Measurements from ENCODE around the gene KLF5.
"Not testable (repeated sequence)": the region's sequence is repeated elsewhere in the genome, so short reads cannot be mapped to it uniquely, and the experiment has no call there.

Gene KLF5

DNA sequence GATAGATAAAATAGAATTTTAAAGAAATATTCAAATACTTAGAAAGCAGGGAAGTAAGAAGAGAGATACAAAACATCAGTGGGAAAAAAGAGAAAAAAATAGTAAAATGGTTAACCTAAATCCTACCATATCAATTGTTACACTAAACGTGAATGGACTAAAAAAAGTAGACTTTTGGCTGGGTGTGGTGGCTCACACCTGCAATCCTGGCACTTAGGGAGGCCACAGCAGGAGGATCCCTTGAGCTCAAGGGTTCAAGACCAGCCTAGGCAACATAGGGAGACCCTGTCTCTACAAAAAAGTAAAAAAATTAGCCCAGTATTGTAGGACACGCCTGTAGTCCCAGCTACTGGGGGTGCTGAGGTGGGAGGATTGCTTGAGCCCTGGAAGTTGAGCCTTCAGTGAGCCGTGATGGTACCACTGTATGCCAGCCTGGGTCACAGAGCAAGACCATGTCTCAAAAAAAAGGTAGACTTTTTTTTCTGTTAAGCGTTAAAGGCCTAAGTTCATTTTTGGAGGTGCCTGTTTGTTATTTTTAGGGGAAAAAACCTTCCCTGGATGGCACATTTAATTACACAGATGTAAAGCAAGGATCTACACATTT is 29.6 kb downstream of the KLF5 start:
- DNase-seq (ENCODE audit: low spot score) = no peak

DNA sequence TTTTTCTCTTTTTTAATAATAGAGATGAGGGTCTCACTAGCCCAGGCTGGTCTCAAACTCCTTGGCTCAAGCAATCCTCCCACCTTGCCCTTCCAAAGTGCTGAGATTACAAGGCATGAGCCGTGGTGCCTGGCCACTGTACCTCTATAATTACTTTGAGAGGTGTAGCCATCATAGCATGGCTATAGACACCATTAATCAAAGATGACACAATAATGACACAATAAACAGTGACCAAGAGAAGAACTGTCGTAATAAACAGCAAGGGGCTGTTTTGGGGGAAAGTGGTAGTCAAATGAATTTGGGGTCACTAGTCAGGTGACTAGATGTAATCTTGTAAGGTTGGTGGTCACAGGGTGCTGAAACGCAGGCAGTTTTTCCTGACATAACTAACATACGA is 30.4 kb downstream of the KLF5 start:
- no peak for DNase-seq (ENCODE audit: low spot score)

DNA sequence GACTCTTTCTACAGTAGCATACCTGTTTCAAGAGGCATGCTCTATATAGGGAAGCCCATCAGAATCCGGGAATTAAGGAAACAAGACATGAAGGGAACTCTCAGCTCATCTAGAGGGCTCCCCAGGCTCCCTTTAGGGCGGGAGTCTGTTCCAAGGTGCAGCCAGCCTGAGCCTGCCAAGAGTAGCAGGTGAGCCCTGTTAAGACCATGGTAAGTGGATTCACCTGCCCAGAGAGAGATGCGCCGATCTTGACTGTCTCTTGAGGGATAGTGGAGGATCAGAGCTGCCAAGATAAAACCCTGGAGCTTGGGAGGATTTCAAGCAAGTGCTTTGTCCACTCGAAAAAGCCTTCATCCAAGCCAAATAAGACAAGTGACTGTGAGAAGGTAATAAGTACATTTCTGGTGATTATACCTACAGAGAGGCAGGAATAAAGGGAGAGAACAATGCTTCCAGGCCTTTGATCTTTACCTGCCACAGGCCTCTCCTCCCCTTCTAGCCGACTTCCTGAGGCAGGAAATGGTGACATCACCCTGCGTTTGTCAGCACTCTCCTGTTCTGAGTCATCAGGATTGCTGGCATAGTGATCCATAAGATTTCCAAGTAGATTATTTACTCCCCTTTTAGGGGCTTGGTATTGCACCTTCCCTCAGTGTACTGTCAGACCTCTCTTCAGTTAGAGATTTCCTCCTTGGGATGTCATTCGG is 31.5 kb downstream of the KLF5 start:
- peak; percentile 49 for DNase-seq (ENCODE audit: low spot score)

DNA sequence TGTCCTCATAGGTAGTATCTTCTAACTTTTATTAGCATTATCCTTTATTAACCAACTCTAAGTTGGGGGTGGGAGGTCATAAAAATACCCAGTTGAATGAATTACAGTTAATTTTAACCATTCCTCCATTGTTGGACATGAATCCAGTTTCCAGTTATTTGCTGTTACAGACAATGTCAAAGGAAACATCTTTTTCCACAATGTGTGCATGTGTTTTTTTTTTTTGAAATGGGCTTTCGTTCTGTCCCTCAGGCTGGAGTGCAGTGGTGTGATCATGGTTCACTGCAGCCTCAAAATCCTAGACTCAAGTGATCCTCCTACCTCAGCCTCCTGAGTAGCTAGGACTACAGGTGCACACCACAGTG is 32.0 kb downstream of the KLF5 start:
- no peak for DNase-seq (ENCODE audit: low spot score)

DNA sequence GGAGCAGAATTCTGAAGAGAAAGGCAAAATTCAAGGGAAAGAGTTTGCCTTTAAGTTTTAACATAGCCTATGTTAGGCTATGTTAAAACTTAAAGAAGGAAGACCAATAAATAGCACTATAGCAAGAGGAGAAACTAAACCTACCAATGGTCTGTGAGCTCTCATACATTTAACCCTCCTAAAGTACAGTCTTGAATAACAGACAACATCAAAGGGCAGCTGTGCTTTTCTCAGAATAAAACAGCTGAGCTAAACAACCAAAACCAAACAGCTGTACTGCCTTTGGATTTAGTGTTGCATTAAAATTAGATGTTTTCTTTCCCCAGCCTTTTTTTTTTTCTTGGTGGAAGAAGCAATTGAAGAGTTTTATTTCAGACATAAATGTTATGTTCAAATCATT is 34.0 kb downstream of the KLF5 start:
- DNase-seq (ENCODE audit: low spot score) = no peak

DNA sequence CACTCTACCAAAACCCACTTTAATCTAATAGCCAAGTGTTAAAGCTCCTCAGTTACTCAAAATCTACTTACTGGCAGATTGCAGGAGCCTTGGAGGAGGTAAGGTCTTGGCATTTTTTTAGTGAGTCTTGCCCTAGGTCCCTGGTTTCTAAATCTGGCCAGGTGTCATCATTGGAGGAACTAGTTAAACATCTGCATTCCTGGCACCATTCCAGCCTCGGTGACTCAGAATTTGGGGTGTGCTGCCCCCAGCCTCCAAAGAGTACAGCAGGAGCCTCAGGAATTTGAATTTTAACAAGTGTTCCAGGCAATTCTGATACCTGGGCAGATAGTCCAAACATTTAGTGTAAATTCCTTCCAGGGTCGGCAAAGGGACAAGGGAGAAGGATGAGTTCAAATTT is 37.4 kb downstream of the KLF5 start:
- DNase-seq (ENCODE audit: low spot score) = no peak

GRCh38 chr13:73096638-73097037 is 37.8 kb downstream of the KLF5 start:
- no peak for DNase-seq (ENCODE audit: low spot score)

DNA sequence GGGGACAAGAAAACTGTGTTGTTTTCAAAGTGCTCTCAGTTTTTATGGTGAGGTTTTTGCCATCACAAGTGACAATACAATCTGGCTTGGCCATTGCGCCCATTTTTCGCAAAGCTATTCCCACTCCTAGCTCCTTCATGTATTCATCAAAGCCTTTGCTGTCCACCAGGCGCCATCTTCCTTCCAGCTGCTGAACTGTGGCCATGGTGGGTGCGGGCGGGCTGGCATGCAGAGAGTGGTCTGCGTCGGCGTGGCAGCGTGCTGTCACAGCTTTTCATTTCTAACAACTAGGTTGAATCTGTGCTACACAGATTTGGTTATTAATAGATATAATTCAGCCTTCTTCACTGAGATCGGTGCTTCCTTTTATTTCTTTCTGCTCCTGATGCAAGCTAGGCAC is 42.0 kb downstream of the KLF5 start:
- DNase-seq (ENCODE audit: low spot score) = not testable (repeated sequence)

GRCh38 chr13:73101351-73102007 is 42.7 kb downstream of the KLF5 start:
- DNase-seq (ENCODE audit: low spot score) = no peak

DNA sequence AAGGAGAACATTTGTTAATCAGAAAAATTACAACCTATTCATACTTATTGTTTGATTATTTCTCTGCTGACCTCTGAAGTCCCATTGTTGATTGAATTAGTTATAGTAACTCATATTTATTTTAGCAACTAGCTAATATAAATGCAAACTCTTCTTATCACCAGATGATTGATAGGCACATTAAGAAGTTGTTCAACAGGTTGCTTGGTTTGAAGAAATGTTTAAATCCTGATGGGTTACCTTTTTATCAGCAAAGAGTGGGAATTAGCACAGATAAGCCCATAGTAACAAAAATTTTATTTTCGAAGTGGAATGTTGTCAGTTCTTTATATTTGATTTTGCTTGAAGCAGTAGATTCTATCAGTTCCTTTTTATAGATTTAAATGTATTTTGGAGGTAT is 44.4 kb downstream of the KLF5 start:
- no peak for DNase-seq (ENCODE audit: low spot score)

GRCh38 chr13:73106513-73107178 is 47.8 kb downstream of the KLF5 start:
- DNase-seq (ENCODE audit: low spot score) = no peak

- no peak for DNase-seq (ENCODE audit: low spot score)
Measured at GRCh38 chr13:73107481-73107880, 48.7 kb downstream of the KLF5 start.

DNA sequence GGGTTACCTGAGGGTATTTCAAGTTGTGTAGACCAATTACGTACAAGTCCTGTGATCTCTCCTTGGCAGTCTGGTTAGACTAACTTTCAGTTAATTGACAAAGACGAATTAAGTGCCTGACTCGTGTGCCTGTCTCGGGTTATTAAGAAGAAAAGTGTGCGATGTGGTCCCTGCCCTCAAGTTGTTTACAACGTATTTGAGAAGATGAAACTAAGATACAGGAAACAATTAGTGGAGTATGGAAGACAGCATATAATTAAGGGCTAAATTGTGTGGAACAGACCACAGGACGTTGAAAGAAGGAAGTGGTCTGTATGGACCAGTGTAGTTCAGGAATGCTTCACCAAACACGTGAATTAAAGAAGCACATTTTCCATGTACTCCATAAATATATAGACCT is 49.2 kb downstream of the KLF5 start:
- no peak for DNase-seq (ENCODE audit: low spot score)

GRCh38 chr13:73109288-73109899 is 50.6 kb downstream of the KLF5 start:
- no peak for DNase-seq (ENCODE audit: low spot score)

- DNase-seq (ENCODE audit: low spot score) = no peak
Measured at GRCh38 chr13:73109969-73110368, 51.2 kb downstream of the KLF5 start.

- no peak for DNase-seq (ENCODE audit: low spot score)
Measured at GRCh38 chr13:73110814-73111213, 52.0 kb downstream of the KLF5 start.

- DNase-seq (ENCODE audit: low spot score) = no peak
Measured at GRCh38 chr13:73111331-73111730, 52.5 kb downstream of the KLF5 start.

- no peak for DNase-seq (ENCODE audit: low spot score)
Measured at GRCh38 chr13:73119612-73120011, 60.8 kb downstream of the KLF5 start.

Data from HuH-7.5 (cell line).